Measurements from ENCODE around the gene WDPCP.

The WDPCP gene

DNA sequence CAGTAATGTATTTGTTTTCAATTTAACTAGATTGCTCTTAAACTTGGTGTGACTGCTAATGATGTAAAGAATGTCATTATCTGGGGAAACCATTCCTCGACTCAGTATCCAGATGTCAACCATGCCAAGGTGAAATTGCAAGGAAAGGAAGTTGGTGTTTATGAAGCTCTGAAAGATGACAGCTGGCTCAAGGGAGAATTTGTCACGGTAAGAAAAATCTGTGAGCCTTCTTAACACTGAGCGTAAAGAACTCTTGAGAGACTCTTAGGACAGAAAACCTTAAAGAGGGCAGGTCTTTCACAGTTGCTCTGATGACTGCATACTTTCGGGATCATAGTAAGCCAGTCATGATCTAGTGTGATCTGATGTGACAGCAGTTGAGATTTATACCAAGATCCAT, 16.4 kb upstream of the WDPCP start:
- DNase-seq (ENCODE audit: extremely low spot score): no peak
- POLR2A ChIA-PET: no interaction called here
- TF ChIP-seq, protein P1, sequence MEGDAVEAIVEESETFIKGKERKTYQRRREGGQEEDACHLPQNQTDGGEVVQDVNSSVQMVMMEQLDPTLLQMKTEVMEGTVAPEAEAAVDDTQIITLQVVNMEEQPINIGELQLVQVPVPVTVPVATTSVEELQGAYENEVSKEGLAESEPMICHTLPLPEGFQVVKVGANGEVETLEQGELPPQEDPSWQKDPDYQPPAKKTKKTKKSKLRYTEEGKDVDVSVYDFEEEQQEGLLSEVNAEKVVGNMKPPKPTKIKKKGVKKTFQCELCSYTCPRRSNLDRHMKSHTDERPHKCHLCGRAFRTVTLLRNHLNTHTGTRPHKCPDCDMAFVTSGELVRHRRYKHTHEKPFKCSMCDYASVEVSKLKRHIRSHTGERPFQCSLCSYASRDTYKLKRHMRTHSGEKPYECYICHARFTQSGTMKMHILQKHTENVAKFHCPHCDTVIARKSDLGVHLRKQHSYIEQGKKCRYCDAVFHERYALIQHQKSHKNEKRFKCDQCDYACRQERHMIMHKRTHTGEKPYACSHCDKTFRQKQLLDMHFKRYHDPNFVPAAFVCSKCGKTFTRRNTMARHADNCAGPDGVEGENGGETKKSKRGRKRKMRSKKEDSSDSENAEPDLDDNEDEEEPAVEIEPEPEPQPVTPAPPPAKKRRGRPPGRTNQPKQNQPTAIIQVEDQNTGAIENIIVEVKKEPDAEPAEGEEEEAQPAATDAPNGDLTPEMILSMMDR (IDR thresholded peaks at IDR 0.05; ENCODE audit: control extremely low read depth, extremely low read depth, low read depth, missing control alignments): no peak
- CTCF ChIA-PET: interaction anchor here (0.8 to 1.9 kb wide), 3 partner anchors 9 to 94 kb away, joined by 3 to 8 read pairs (median 3); partner anchors contain the start of genes MDH1 and WDPCP

DNA sequence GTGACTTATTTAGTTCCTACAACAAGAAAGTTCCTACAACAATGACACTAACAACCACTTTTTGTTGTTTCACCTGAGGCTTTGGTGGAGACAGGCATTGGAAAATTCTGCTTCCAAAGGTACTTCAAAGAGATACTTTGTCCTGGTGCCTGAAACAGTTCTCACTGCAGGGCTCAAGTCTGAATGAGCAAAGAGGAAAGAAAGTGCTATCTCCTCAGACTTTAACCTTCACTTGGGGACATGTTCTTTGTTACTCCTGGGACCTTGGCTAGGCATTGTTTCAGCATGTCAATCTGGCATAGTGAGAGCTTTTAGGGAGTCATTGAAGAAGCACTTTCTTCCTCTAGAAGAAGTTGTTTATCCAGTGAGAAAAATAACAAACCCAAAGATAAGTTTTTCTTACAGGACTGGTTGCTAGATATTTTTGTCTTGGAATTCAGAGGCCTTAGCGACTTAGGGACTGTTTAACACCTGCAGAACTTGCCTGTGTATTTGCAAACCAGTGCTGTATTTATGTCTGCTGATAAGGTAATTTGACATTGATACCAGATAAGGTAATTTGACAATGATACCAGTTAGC, 12.7 kb upstream of the WDPCP start:
- POLR2A ChIA-PET: no interaction called here
- DNase-seq (ENCODE audit: extremely low spot score): no peak
- TF ChIP-seq, protein P1 (IDR thresholded peaks at IDR 0.05; ENCODE audit: control extremely low read depth, extremely low read depth, low read depth, missing control alignments): no peak
- CTCF ChIA-PET: interaction anchor here (1.1 to 1.3 kb wide), 2 partner anchors 27 to 38 kb away, joined by 3 read pairs; no protein-coding TSS in a partner anchor

DNA sequence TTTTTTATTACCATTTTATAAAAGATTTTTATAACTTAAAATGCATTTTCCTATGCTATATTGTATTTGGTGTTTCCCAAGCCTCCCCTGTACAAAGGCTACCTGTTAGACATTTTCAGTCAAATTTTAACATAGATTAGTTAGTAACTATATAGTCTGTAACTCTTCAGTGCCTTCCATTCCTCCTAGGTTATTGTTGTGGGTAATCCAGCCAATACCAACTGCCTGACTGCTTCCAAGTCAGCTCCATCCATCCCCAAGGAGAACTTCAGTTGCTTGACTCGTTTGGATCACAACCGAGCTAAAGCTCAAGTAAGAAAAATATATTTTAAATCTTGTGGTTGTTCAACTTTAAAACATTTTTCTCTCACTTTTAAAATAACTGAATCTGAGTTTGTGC, 10.7 kb upstream of the WDPCP start:
- no peak for DNase-seq (ENCODE audit: extremely low spot score)
- ChIA-PET CTCF (no interaction called here), POLR2A (no interaction called here)
- TF ChIP-seq, protein P1 (IDR thresholded peaks at IDR 0.05; ENCODE audit: control extremely low read depth, extremely low read depth, low read depth, missing control alignments): no peak

DNA sequence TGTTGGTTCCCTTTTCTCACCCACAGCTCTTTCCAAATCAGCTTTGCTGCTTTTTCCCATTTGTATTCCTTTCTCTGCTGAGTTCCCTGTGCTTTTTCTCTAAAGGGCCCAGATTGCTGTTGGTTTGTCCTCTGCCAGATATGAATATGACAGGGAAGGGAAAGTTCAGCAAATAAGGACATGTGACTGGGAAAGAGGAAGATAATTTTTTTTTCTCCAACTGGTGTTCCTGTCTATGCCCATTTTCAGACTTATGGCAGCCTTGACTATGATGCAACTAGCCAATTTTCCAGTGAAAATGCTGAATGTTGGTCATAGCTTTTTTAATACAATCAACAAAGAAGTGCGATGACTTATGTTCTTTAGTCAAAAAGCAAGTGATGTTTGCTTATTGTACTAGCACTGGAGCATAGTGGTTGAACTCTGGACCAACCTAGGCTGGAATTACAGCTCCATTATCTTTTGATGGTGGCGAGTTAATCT, 8.2 kb upstream of the WDPCP start:
- TF ChIP-seq, protein P1 (IDR thresholded peaks at IDR 0.05; ENCODE audit: control extremely low read depth, extremely low read depth, low read depth, missing control alignments): no peak
- DNase-seq (ENCODE audit: extremely low spot score): no peak
- CTCF ChIA-PET: interaction anchor here (1.6 kb wide), 1 partner anchor 10 kb away, joined by 4 read pairs; no protein-coding TSS in a partner anchor
- POLR2A ChIA-PET: no interaction called here

DNA sequence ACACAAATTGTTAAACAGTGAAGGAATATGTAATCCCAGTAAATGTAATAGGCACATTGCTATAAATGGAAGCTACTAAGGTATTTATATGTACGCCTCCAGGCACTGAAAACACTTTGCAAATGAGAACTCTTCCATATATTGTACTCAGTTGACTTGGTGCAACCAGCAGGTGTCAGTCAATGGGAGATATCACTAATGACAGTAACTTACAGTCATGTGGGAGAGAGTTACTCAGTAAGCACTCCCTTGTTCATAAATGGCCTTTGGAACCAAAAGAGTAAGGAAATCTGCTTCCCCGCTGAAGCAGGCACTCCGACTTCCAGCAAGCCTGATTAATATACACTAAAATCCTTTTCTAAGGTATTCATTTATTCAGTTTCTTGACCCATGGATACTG, 6.4 kb upstream of the WDPCP start:
- TF ChIP-seq, protein P1 (IDR thresholded peaks at IDR 0.05; ENCODE audit: control extremely low read depth, extremely low read depth, low read depth, missing control alignments): no peak
- DNase-seq (ENCODE audit: extremely low spot score): no peak
- ChIA-PET POLR2A (no interaction called here), CTCF (no interaction called here)

DNA sequence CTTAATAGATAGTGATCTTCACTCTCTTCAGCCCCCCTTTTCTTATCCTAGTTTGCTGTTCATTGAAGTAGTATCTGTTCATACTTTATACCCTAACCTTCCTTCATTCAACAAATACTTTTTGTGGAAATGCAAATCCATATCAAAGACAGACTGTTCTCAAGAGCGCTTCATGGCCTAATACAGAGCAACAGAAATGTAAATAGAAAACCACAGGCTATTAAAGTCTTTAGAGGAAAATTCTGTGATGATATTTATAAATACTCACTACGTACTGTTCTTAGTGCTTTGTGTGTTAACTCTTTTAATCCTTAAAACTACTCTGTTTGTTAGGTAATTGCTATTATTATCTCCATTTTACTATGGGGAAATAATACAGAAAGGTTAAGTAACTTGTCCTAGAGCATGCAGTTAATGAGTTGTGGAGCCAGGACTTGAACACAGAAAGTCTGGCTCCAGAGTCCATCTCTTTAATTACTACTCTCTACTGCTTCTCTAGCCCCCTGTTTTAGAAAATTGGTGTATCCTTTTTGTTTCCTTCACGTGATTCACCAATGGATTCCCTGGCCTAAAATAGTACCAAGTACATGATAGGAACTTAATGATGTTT, 3.4 kb upstream of the WDPCP start:
- DNase-seq (ENCODE audit: extremely low spot score): no peak
- ChIA-PET POLR2A (no interaction called here), CTCF (no interaction called here)
- TF ChIP-seq, protein P1 (IDR thresholded peaks at IDR 0.05; ENCODE audit: control extremely low read depth, extremely low read depth, low read depth, missing control alignments): no peak

Measured in GM10248 (cell line).